Amniotic stem cell (primary cell): ENCODE measurements around the gene HTN1.
"Not testable (repeated sequence)": the region's sequence is repeated elsewhere in the genome, so short reads cannot be mapped to it uniquely, and the experiment has no call there.

Experiments
- DNase-seq: peaks from one replicate; lab custom pipeline; 2025; lab: John Stamatoyannopoulos, UW

HTN1 gene

DNA sequence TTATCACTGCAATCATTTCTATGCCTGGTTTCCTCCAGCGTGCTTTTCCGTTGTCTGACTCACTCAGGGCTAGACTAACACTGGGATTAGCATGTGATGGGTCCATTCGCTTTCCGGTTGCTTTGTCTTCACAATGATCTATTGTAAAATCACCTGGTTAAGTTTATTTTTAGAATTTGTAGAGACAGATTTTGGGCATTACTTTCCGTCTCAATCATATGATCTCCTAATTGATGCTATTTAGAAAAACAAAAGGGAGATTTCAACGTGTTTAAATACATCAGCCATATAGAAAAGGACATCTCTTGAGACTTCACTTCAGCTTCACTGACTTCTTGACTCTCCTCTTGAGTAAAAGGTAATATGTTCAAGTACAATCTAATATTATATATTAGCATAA lies at the start of gene HTN1:
Gene HTN1 (plus strand): TSS at position 301 of the 400 bp plus-strand sequence. CDS start 2,639 bp downstream, outside the sequence.
- not testable (repeated sequence) for DNase-seq

DNA sequence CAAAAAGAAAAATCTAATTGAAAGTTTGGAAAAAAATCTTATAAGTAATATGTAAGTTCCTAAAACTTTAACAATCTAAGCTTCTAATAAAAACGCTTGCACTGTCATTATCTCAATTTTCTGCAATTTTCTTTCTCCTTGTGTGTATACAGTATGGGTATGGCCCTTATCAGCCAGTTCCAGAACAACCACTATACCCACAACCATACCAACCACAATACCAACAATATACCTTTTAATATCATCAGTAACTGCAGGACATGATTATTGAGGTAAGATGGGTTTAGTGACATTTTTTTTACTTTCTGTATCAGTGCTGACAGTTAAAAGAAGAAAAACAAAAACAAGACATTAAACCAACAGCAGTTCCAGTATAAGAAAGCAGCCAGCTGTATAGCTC lies 49.5 kb upstream of the HTN1 start:
- no peak for DNase-seq

DNA sequence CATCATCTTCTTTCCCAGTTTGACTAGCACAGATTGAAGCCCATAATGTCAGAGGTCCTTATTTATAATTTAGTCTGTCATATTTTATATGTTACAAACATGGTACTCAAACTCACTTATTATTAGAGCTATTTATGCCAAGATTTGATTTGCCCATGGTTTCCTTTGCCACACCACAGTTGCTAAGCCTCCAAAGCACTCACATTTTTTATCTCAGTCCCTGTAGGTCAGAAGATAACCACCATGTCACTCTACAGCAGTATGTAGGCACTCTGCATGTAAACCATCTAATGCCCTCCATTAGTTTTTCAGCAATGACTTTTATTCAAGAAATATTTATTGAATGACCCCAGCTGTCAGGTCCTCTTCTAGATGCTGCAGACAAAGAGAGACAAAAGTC lies 47.7 kb upstream of the HTN1 start:
- no peak for DNase-seq

DNA sequence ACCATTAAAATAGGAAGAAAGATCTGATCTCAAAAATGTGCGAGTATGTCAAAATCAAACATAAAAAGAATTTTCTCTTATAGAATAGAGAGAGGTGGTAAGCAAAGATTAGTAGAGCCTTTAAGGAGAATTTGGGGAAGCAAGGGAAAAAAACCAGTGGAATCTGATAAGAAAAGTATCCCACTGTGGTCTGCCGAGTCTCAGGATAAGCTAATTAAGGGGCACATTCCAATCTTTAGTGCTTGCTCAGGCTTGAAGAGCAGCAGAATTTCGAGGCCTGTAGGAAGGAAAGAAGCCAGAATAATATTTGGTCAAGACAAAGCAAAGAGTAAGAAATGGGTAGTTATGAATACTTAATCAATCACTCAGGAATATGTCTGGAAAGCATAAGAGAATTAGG lies 41.5 kb upstream of the HTN1 start:
- DNase-seq: no peak

DNA sequence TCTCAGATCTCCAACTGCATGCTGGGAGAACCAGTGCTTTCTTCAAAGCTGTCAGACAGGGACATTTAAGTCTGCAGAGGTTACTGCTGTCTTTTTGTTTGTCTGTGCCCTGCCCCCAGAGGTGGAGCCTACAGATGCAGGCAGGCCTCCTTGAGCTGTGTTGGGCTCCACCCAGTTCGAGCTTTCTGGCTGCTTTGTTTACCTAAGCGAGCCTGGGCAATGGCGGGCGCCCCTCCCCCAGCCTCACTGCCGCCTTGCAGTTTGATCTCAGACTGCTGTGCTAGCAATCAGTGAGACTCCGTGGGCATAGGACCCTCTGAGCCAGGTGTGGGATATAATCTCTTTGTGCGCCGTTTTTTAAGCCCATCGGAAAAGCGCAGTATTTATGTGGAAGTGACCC lies 31.2 kb upstream of the HTN1 start:
- not testable (repeated sequence) for DNase-seq

DNA sequence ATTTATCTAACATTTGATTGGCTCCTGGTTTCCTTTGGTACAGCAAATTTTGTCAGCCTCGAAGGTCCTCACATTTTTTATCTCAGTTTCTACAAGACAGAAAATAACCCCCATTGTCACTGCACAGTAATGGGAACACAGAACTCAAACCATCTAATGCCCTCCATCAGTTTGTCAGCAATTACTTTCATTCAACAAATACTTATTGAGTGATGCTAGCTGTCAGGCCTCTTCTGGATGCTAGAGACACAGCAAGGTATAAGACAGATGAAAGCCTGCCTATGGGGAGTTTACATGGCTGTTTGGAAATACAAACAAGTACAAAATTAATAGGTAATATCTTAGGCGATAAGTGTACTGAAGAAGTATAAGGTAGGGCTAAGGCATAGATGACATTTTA lies 27.0 kb upstream of the HTN1 start:
- DNase-seq: no peak

DNA sequence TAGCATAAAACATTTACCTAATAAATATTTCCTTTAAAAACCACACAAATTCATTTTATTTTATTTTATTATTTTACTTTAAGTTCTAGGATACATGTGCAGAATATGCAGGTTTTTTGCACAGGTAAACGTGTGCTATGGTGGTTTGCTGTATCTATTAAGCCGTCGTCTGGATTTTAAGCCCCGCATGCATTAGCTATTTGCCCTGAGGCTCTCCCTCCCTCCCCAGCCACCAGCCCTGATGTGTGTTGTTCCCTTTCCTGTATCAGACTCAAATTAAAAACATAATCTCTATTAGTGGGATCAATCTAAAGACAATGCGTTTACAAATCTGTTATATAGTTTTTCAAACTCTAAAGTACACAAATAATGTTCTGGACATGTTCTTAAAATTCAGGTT lies 23.2 kb upstream of the HTN1 start:
- DNase-seq: no peak

DNA sequence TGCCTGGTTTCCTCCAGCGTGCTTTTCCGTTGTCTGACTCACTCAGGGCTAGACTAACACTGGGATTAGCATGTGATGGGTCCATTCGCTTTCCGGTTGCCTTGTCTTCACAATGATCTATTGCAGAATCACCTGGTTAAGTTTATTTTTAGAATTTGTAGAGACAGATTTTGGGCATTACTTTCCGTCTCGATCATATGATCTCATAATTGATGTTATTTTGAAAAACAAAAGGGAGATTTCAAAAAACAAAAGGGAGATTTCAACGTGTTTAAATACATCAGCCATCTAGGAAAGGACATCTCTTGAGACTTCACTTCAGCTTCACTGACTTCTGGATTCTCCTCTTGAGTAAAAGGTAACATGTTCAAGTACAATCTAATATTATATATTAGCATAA lies 22.1 kb upstream of the HTN1 start, which contains the start of gene HTN3:
Gene HTN3 (plus strand): TSS at position 301 of the 400 bp plus-strand sequence. CDS start 2,282 bp downstream, outside the sequence.
- not testable (repeated sequence) for DNase-seq

DNA sequence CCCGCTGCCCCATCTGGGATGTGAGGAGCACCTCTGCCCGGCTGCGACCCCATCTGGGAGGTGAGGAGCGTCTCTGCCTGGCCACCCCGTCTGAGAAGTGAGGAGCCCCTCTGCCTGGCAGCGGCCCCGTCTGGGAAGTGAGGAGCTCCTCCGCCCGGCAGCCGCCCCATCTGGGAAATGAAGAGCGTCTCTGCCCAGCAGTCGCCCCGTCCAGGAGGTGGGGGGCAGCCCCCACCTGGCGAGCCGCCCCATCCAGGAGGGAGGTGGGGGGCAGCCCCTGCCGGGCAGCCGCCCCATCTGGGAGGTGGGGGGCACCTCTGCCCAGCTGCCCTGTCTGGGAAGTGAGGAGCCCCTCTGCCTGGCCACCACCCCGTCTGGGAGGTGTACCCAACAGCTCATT lies 12.7 kb upstream of the HTN1 start:
- not testable (repeated sequence) for DNase-seq

DNA sequence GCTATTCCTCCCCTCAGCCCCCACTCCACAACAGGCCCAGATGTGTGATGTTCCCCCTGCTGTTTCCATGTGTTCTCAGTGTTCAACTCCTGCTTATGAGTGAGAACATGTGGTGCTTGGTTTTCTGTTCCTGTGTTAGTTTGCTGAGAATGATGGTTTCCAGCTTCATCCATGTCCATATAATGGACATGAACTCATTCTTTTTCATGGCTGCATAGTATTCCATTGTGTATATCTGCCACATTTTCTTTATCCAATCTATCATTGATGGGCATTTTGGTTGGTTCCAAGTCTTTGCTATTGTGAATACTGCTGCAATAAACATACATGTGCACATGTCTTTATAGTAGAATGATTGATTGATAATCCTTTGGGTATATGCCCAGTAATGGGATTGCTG lies 10.3 kb upstream of the HTN1 start:
- not testable (repeated sequence) for DNase-seq

DNA sequence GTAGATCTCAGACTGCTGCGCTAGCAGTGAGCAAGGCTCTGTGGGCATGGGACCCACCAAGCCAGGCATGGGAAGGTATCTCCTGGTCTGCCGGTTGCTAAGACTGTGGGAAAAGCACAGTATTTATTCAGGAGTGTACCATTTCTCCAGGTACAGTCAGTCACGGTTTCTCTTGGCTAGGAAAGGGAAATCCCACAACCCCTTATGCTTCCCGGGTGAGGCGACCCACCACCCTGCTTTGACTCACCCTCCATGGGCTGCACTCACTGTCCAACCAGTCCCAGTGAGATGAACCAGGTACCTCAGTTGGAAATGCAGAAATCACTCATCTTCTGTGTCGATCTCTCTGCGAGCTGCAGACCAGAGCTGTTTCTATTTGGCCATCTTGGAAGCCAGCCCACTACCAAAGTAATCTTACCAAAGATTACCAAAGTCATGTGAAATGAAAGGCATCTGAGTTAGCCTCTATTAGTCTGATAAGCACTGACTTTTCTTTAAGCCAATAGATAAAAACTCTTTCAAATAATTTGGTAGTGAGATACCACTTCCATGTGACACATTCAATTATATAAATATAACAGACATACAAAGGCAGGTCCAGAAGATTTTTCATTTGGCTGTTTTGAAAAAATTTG lies 8.5 kb upstream of the HTN1 start:
- DNase-seq: no peak

DNA sequence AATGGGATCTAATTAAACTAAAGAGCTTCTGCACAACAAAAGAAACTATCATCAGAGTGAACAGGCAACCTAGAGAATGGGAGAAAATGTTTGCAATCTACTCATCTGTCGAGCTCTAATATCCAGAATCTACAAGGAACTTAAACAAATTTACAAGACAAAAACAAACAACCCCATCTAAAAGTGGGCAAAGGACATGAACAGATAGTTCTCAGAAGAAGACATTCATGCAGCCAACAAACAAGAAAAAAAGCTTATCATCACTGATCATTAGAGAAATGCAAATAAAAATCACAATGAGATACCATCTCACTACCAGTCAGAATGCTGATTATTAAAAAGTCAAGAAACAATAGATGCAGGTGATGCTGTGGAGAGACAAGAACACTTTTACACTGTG lies 6.3 kb downstream of the HTN1 start:
- not testable (repeated sequence) for DNase-seq

DNA sequence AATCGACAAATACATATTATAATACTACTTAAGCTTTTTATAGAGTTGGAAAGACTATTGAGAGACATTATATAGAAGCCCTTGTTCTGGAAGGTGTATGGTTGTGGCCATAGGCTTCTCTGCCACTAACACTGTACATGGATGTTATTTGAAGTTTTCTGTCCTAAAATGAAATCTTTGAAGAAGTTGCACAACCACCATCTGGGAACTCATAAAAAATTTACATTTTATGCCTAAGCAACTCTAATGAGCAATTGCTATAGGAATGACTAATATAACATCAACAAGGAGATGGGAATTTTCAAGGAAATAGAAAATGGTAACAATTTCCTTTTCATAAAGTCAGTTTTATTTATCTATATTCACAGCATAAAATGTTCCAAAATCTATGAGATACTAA lies 7.4 kb downstream of the HTN1 start:
- no peak for DNase-seq

DNA sequence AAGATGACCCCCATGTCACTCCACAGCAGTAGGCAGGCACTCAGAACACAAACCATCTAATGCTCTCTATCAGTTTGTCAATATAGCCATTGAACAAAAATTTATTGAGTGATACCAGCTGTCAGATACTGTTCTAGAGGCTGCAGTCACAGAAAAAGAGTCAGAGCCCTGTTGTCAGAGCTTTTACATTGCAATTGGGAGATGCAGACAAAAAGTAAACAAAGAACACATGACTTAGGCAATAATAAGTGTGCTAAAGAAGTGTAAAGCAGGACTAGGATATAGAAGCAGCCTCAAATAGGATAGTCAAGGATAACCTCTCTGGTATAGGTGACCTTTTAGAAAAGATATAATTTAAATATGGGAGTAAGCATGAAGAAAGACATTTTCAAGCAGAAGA lies 8.9 kb downstream of the HTN1 start:
- DNase-seq: no peak

DNA sequence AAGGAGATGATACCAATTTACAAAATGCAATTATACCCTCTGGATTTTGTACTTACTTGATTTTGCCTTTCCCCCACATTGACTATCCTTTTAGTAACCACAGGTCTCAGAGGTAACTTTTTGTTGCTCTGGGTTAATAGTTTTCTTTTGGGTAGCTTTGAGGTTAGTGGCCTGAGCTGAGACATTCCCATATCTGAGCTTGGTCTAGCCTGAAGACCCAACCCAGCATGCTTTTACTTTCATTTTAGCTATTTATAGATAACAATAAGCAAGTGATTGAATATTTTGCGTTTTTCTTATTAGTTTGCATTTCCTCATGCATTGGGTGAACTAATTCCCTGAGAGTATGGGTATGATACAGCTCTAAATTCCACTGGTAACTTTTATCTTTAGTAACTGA lies 11.8 kb downstream of the HTN1 start:
- no peak for DNase-seq

DNA sequence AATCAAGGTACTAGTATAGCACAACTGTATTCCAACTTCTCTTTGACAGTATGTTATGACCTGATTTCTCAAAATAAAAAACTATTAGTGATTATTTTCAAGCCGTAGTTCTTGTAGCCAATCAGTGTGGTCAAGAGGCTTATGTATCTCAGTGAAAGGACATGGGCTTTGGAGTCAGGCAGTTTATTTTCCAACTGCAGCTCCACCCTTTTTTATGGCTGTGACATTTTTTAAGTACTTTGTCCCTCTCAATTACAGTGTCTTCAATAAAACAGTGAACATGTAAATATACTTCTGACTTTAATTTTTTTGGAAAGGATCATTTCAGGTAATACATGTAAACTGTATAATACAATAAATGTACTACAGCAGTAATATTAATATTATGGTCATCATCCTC lies 30.0 kb downstream of the HTN1 start:
- DNase-seq: no peak

DNA sequence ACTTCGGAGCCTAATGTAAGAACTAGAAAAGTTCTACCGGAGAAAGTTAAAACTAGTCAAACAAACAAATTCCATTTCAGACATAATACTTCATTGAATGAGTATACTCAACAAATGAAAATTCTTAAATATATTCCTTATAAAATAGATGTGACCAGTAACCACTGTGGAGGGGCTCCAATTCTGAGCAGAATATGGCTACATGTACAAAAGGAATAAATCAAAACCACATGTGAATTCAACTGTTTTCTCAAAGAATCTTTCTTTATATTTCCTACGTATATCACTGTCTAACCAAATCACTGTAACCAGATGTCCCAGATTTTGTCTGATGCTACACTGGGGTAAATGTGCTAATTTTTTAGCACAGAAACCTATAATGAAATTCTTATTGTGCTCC lies 49.0 kb downstream of the HTN1 start:
- no peak for DNase-seq
